HG03060 (cell line): ENCODE measurements around the gene NLRC5.
"Not testable (repeated sequence)": the region's sequence is repeated elsewhere in the genome, so short reads cannot be mapped to it uniquely, and the experiment has no call there.

Source experiments
- ATAC-seq: cut with Tn5 transposase; IDR thresholded peaks from one replicate; pipeline ENCODE4 v1.9.1; 2021; ENCODE audit warnings: low read depth, moderate number of reproducible peaks; ENCODE audit not compliant: unreplicated experiment

Gene NLRC5

DNA sequence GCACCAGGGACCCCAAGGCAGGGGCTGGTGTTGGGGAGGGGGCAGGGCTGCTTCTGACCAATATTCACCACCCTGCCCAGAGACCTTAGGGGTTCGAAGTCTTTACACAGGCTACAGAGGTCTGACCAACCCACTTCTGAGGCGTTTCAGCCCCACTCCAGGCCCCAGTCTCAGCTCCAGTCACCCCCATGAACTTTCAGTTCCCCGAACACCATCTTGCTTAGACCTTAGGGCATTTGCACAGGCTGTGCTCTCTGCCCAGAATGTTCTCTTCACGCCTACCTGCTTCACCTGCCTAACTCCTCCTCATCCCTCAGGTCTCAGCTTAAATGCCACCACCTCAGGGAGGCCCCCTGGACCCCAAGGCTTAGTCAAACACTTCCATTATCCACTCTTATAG, 77.3 kb downstream of the NLRC5 start:
- no peak for ATAC-seq

DNA sequence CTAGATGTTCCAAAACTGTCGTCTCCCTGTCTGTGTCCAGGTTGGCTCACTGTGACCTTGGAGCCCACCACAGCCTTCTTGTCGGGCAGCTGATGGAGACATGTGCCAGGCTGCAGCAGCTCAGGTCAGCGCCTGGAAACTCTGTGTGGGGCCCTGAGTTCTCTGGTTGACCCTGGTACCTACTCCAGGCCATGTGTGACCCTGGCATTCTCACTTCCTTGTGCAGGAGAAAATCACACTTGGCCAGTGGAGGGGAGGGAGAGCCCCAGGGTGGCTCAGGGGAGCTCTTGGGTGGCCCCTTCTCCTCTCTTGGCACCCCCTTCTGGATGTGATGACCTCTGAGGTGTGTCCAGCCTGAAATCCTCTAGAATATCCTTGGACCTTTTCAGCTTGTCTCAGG, 78.0 kb downstream of the NLRC5 start:
- ATAC-seq: no peak

DNA sequence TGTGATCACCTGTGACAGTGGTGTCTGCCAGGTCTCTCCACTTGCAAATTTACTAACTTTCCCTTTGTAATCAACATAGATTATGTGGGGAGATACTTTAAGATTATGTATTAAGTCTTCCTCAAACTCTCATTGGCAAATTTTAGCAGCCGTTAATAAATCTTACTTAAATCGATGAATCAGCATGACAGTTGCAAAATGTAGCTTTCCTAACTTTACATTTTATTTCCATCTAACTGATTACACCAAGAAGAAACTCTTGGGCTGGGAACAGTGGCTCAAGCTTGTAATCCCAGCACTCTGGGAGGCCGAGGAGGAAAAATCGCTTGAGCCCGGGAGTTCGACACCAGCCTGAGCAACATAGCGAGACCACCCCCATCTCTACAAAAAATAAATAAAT, 79.7 kb downstream of the NLRC5 start:
- ATAC-seq: no peak

GRCh38 chr16:57069635-57070370, 80.4 kb downstream of the NLRC5 start:
- no peak for ATAC-seq

GRCh38 chr16:57070424-57070823, 81.1 kb downstream of the NLRC5 start:
- no peak for ATAC-seq

- ATAC-seq: not testable (repeated sequence)
Measured at GRCh38 chr16:57071081-57071732, 81.8 kb downstream of the NLRC5 start.

DNA sequence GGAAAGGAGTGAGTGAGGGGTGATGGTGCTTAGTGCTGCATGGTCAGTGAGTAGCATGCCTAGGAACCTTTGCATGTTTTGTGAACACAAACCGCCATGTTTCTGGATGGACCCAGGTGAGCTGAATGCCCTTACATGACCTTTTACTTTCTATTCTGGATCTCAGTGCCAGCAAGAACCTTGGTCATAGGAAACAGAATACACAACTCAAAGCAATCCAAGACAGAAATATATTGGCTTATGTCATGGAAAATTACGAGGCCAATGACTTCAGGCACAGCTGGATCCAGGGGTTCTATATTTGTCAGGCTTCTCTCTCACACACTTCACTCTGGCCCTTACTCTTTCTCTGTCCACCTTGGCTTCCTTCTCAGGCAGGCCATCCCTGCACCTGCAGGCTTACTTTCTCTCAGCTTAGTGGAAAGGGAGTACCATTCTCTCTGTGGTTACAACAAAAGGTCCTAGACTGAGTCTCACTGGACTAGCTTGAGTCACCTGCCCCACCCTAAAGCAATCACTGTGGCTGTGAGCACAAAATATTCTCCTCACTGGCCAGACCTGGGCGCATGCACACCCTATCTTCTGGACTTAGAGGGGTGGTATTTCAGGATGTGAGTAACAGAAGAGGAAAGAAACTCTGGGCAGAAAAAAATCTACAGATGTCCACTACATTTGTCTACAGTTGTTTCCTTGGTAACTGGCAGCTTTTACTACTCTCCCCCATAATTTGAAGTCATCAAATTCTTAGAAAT, 82.7 kb downstream of the NLRC5 start:
- ATAC-seq: no peak

DNA sequence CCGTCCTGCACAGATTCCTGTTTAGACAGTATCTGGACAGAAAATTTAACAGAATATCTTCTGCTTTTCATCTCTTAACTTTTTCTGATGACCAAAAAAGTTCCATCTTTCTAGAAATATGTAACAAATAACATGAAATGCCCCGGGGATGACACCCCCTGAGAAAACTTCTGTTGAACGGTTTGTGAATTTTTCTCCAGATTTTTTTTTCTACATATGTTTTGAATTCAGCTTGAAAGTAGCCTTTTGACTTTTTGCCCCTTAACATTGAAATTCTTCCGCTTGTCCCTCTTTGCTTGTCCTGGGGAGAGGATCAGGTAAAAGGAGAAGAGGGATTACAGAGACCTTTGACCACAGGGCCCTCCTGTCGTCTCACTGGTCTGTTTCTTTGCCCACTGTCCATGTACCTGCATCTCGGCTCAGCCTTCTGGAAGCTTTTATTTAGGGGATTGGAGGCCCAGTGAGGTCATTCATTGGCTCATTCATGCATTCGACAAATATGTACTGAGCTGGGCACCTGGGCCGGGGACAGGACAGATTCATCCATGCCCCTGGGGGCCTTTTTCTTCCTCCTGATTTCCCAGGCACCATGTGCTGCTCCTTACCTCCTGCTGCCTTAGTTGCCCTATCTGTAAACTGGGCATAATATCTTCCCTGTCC, 83.4 kb downstream of the NLRC5 start:
- ATAC-seq: no peak

DNA sequence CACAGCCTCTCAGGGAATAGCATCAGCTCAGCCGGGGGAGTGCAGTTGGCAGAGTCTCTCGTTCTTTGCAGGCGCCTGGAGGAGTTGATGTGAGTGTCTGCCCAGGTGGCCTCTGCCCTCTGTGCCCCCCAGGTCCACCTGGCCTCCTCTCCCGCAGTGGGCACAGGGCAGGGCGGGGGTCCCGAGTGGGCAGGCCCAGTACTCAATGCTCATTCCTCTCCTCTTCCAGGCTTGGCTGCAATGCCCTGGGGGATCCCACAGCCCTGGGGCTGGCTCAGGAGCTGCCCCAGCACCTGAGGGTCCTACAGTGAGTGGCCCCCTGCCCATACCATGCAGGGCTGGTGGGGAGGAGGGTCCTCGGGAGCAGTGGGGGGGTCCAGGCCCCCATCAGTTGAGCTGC, 88.4 kb downstream of the NLRC5 start:
- ATAC-seq: no peak

GRCh38 chr16:57081744-57082143, 92.4 kb downstream of the NLRC5 start:
- no peak for ATAC-seq

DNA sequence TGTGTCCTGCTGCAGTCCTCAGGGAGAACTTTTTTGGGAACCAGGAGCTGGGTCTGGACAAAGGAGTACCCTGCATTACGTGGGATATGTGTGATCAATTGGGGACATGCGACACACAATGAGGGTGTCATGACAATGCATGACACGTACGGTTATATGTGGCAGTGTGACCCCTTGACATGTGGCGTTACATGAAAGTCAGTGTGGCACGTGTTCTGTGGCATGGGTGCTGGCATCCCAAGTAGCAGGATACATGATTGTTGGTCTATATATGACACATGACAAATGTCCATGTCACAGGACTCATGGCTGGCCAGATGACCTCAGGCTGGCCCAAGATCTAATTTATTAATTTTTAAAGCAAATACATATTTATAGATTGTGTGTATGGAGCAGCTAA, 93.3 kb downstream of the NLRC5 start:
- no peak for ATAC-seq

- no peak for ATAC-seq
Measured at GRCh38 chr16:57083485-57084126, 94.2 kb downstream of the NLRC5 start.

DNA sequence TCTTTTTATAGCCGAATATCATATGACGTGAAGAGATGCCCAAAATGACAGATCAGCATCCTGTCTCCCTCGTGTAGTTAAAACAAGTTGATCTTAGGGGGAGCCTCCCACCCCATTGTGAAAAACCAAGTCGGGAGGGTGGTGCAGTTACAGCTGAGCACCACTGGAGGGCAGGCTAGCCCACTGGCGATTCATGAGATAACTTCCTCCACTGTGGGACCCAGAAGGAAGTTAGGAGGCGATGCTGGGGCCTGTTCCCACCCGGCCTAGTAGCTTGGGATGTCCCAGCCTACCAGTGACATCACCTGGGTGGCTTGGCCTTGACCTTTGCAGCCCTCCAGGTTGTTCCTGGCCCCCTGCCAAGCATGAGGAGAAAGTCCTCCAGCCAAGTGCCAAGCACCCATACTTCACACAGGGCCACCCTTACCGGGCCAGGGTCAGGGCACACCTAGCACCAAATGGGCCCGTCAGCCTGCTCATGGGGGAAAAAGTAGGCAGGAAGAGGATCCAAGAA, 95.0 kb downstream of the NLRC5 start:
- peak; percentile 50 for ATAC-seq

GRCh38 chr16:57084996-57085395, 95.6 kb downstream of the NLRC5 start:
- no peak for ATAC-seq

- ATAC-seq: no peak
Measured at GRCh38 chr16:57087003-57087402, 97.6 kb downstream of the NLRC5 start.

GRCh38 chr16:57089406-57089805, 100.0 kb downstream of the NLRC5 start:
- no peak for ATAC-seq

DNA sequence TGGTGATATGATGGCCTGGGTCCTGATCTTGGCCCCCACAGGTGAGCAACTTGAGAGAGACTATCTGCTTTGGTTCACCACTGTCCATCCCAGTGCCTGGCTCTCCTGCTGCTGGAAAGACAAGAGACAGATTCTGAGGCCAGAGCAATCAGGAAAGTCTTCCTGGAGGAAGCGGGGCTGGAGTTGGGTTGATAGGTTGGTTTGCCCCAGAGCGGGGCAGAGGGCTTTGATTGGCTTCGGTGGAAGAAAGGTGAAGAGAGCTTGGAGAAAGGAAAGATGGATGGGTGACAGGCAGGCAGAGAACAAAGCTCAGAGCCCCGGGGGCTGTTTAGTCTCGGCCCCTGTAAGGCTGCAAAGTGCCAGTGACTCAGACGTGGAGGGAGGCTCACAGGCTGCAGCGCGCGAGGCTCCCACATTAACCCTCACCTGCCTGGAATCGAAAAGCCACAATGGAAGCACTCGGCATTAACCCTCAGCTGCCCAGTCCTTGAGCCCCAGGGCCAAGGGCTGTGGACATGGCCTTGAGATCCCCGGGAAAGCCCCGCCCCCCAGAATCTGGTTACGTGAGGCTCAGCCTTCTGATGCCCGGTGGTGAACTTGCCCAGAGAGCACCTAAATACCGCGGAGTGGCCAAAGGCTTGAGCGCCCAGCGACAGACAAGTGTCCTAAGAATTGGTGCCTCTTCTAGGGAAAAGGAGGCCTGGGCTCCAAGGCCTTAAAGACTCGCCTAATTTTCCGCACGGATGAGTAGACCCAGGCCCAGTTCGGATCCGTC, 102.0 kb downstream of the NLRC5 start:
- no peak for ATAC-seq

DNA sequence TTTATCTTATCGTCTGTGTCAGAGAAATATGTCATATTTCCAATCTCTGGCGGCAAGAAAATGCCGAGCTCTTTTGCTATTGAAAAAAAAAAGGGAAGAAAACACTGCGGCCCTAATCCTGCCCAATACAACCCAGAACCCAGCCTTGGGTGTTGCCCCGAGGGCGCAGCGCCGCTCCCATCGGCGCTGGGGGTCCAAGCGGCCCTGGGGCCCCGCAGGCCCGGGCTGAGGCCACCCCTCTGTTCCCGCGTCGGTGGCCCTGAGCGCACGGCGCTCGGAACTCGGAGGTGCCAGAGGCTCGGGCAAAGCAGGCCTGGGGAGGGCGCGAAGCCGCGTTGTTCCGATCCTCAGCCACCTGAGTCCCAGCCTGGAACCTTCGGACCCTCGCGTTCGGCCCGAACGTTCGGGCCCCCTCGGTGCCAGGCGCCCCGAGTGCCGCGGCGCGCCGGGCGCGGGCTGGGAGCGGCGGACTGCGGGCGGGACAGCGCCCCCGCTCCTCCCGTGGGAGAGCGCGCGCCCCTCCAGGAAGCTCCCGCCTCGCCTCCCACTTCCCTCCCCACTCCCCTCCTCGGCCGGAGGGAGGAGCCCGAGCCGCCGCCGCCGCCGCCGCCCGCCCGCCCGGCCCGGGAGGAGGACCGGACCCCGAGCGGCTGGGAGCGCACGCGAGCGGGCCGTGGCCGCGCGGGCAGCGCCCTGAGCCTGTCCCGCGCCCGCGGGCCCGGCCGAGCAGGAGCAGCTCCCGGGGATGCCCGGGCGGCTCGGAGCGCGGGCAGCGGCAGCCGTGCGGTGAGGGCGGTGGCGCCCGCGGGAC, 102.8 kb downstream of the NLRC5 start, which contains the start of gene CPNE2:
CPNE2 (plus strand) TSS at position 609 of the 811 bp plus-strand sequence. CDS start 18,160 bp downstream, outside the sequence.
- ATAC-seq: no peak
